Tibial nerve (tissue), 3 donors: ENCODE measurements around the gene PRKAG1.

Source experiments
- CTCF ChIP-seq, 5 experiments: fragments of 200-600 bp in 3 of 5; fragments of 450-650 bp in 2 of 5; sonication (generic) in 3 of 5; IDR thresholded peaks; one replicate each; pipeline ENCODE4 v1.5.1; 2016 to 2019; ENCODE audit warnings: antibody characterized with exemption in 5 of 5, mild to moderate bottlenecking in 3 of 5, moderate library complexity in 2 of 5
- POLR2A ChIP-seq, 2 donors: fragments of 450-650 bp; IDR thresholded peaks; one replicate each; pipeline ENCODE4 v1.6.1; 2017; ENCODE audit warnings: antibody characterized with exemption in 2 of 2, mild to moderate bottlenecking in 2 of 2, moderate library complexity in 2 of 2

- TF ChIP-seq CTCF (IDR thresholded peaks at IDR 0.05) (no peak), POLR2A (IDR thresholded peaks at IDR 0.05) (no peak)
Observed at GRCh38 chr12:49041036-49041880, 22.7 kb upstream of the PRKAG1 start.
